Endothelial cell of umbilical vein (primary cell): ENCODE results near the gene NAA16. TPM values are rescaled to one million over a fixed set of nuclear protein-coding genes. Genes with fewer than 3 reads are reported as not detected.
A peak's percentile ranks its signal among the peaks of the same experiment; 100 is the strongest.

Experiments used
- Bru-seq: library from RNA; stranded (reverse); fragments of 400-500 nt; gene quantifications from one replicate; lab custom pipeline; 2021; lab: Mats Ljungman, UMichigan
- BruChase-seq, 2 experiments: library from RNA; stranded (reverse); fragments of 400-500 nt; gene quantifications; one replicate each; lab custom pipeline; 2021; lab: Mats Ljungman, UMichigan
- BruUV-seq: library from RNA; stranded (reverse); fragments of 400-500 nt; replicated peaks from 2 replicates; lab custom pipeline; 2021; lab: Mats Ljungman, UMichigan
- CTCF ChIA-PET: fragments of 300-600, 350-600 bp; sonication (Branson Sonifier 250); formaldehyde crosslinking; loops from one replicate; lab custom pipeline; 2021; ENCODE audit warnings: antibody characterized with exemption, inconsistent platforms; lab: Charles Lee
- POLR2A ChIA-PET: fragments of 300-600, 350-600 bp; sonication (Branson Sonifier 250); formaldehyde crosslinking; loops from one replicate; lab custom pipeline; 2021; ENCODE audit warnings: antibody characterized with exemption, inconsistent platforms; lab: Charles Lee
- DNase-seq: peaks from one replicate; pipeline ENCODE4 v3.0.0-alpha.2; 2011; ENCODE audit warnings: low read depth, low spot score
- FAIRE-seq: peaks from 2 replicates; lab custom pipeline; 2011; peaks lifted over from hg19 to GRCh38; lab: Jason Lieb, UNC
- H2AFZ ChIP-seq: 2 replicates; pipeline ENCODE4 v1.6.0; 2012; ENCODE audit warnings: low read depth, low read length, control low read depth, inconsistent platforms
- H3K27ac ChIP-seq: 2 replicates; pipeline ENCODE4 v1.5.1; 2011; ENCODE audit warnings: low read depth, mild to moderate bottlenecking, control low read depth, low read length, moderate library complexity; ENCODE audit not compliant: insufficient read depth
- H3K27me3 ChIP-seq, 2 experiments: 2 replicates each; pipeline versions ENCODE4 v1.6.0 to v1.6.1; 2011; ENCODE audit warnings: low read length in 2 of 2, mixed read lengths in 1 of 2; ENCODE audit not compliant: control insufficient read depth in 2 of 2, insufficient read depth in 2 of 2
- H3K36me3 ChIP-seq, 2 experiments: 2 replicates in 1 of 2; 3 replicates in 1 of 2; pipeline ENCODE4 v1.5.1; 2011; ENCODE audit warnings: low read length in 2 of 2, mild to moderate bottlenecking in 1 of 2, moderate library complexity in 1 of 2; ENCODE audit not compliant: control insufficient read depth in 2 of 2, insufficient read depth in 2 of 2; ENCODE audit errors: extremely low read depth in 1 of 2
- H3K4me1 ChIP-seq: 3 replicates; pipeline ENCODE4 v1.5.1; 2011; ENCODE audit warnings: mild to moderate bottlenecking, low read length; ENCODE audit not compliant: control insufficient read depth, insufficient read depth; ENCODE audit errors: extremely low read depth
- H3K4me2 ChIP-seq: 2 replicates; pipeline ENCODE4 v1.6.1; 2011; ENCODE audit warnings: low read length, control low read depth, mixed read lengths; ENCODE audit not compliant: insufficient read depth
- H3K4me3 ChIP-seq, 3 experiments: fragments of 200-600 bp in 1 of 3; sonication (generic), shearing (Covaris generic) in 1 of 3; replicated peaks in 1 of 3; 2 replicates each; pipeline ENCODE4 v1.5.1; 2011 to 2016; ENCODE audit warnings: control low read depth in 3 of 3, low read length in 3 of 3, mild to moderate bottlenecking in 2 of 3, inconsistent platforms in 1 of 3, low read depth in 1 of 3, moderate library complexity in 1 of 3; ENCODE audit not compliant: insufficient read depth in 1 of 3
- H3K79me2 ChIP-seq: 2 replicates; pipeline ENCODE4 v1.6.0; 2012; ENCODE audit warnings: low read length, inconsistent platforms; ENCODE audit not compliant: control insufficient read depth, insufficient read depth
- H3K9ac ChIP-seq: replicated peaks from 2 replicates; pipeline ENCODE3; 2011; ENCODE audit warnings: low read length, control low read depth; ENCODE audit not compliant: insufficient read depth; ENCODE audit errors: extremely low read depth
- H3K9me1 ChIP-seq: replicated peaks from 3 replicates; pipeline ENCODE4 v1.6.0; 2011; ENCODE audit warnings: mild to moderate bottlenecking, low read length; ENCODE audit not compliant: control insufficient read depth, insufficient read depth; ENCODE audit errors: extremely low read depth
- H3K9me3 ChIP-seq: replicated peaks from 2 replicates; pipeline ENCODE4 v1.5.1; 2012; ENCODE audit warnings: low read length, inconsistent platforms; ENCODE audit not compliant: control insufficient read depth, insufficient read depth
- H4K20me1 ChIP-seq: replicated peaks from 2 replicates; pipeline ENCODE3; 2011; ENCODE audit warnings: mild to moderate bottlenecking, low read length; ENCODE audit not compliant: control insufficient read depth, insufficient read depth; ENCODE audit errors: extremely low read depth
- EZH2 ChIP-seq: IDR thresholded peaks from 2 replicates; pipeline ENCODE4 v1.6.1; 2012; ENCODE audit warnings: borderline replicate concordance, low read depth, mild to moderate bottlenecking, moderate library complexity, low read length, inconsistent platforms; ENCODE audit not compliant: severe bottlenecking
- FOS ChIP-seq: IDR thresholded peaks from 2 replicates; pipeline ENCODE4 v1.6.1; 2011; ENCODE audit warnings: mild to moderate bottlenecking, low read length, moderate library complexity, borderline replicate concordance; ENCODE audit not compliant: insufficient read depth
- GATA2 ChIP-seq: IDR thresholded peaks from 2 replicates; pipeline ENCODE4 v1.7.0; 2011; ENCODE audit warnings: low read depth, mild to moderate bottlenecking, moderate library complexity, mixed read lengths, low read length; ENCODE audit not compliant: insufficient read length, insufficient read depth
- JUN ChIP-seq: IDR thresholded peaks from 2 replicates; pipeline ENCODE4 v1.6.1; 2011; ENCODE audit warnings: borderline replicate concordance, low read depth; ENCODE audit not compliant: insufficient read length, insufficient read depth
- MAX ChIP-seq: IDR thresholded peaks from 2 replicates; pipeline ENCODE4 v1.6.1; 2011; ENCODE audit not compliant: insufficient read depth, insufficient read length
- MYC ChIP-seq: IDR thresholded peaks from one replicate; pipeline ENCODE4 v1.6.1; 2011; ENCODE audit warnings: mild to moderate bottlenecking, low read depth, low read length
- POLR2A ChIP-seq: IDR thresholded peaks from 2 replicates; pipeline ENCODE4 v1.6.1; 2012; ENCODE audit warnings: low read depth, mild to moderate bottlenecking, control low read depth, low read length
- POLR2AphosphoS5 ChIP-seq: IDR thresholded peaks from 2 replicates; pipeline ENCODE4 v1.6.1; 2012; ENCODE audit warnings: low read depth, mild to moderate bottlenecking, control low read depth, low read length, moderate library complexity; ENCODE audit not compliant: insufficient read depth
- dilution Hi-C: fragments of 300-500 bp; cut with MboI; formaldehyde crosslinking; loops from one replicate; pipeline ENCODE4 v1.15.0; 2019; ENCODE audit warnings: low sequenced_read_pairs; ENCODE audit not compliant: extremely low pct_ligation_motif_present
- intact Hi-C: fragments of 100-400 bp; cut with micrococcal nuclease; formaldehyde crosslinking; loops from one replicate; pipeline ENCODE4 v1.10.0; 2022
- long read RNA-seq: library from polyadenylated mRNA; stranded (forward); transcript quantifications from one replicate; pipeline ENCODE4 v2.0.0, GENCODE V29; 2021
- polyA minus RNA-seq, 3 experiments: library from RNA; depleted of rRNA, polyadenylated mRNA; stranded (reverse); fragments of >200 nt; gene quantifications; 1 replicate in 1 of 3; 2 replicates in 2 of 3; pipeline ENCODE4 v1.2.3, GENCODE V29; 2011
- polyA plus RNA-seq, 4 experiments: library from polyadenylated mRNA; depleted of rRNA in 3 of 4; stranded (reverse) in 3 of 4; unstranded in 1 of 4; fragments of >200 nt; gene quantifications; 2 replicates each; pipeline versions ENCODE4 v1.2.1 to v1.2.3, GENCODE V29; 2011 to 2012; ENCODE audit warnings: missing spikeins in 1 of 4
- total RNA-seq: library from RNA; stranded (reverse); gene quantifications from 2 replicates; pipeline ENCODE4 v1.2.3, GENCODE V29; 2021
- TF ChIP-seq, protein P1 (sequence below), 2 donors: IDR thresholded peaks; 1 replicate in 1 of 2; 2 replicates in 1 of 2; pipeline ENCODE4 v1.5.1; 2011; ENCODE audit warnings: low read length in 2 of 2, mild to moderate bottlenecking in 2 of 2, moderate library complexity in 2 of 2, control low read depth in 1 of 2, inconsistent platforms in 1 of 2, low read depth in 1 of 2; ENCODE audit not compliant: insufficient read depth in 1 of 2; ENCODE audit errors: extremely low read depth in 1 of 2

The NAA16 gene
- total RNA-seq (24.1 and 26.1 TPM in 2 replicates), polyA plus RNA-seq (5.7 and 8.6 TPM in 2 replicates), polyA minus RNA-seq (11.5 and 12.8 TPM in 2 replicates), Bru-seq, nascent RNA (percentile 90 among the genes with signal in this experiment), BruChase-seq, experiment 1, labeled RNA remaining after a 6-hour chase (percentile 77 among the genes with signal in this experiment), BruChase-seq, experiment 2, labeled RNA remaining after a 2-hour chase (percentile 89 among the genes with signal in this experiment)
- polyA plus RNA-seq (2011; cell fraction: cytosol; rRNA removed) = 5.0 and 6.3 TPM in 2 replicates
- polyA plus RNA-seq (2011; cell fraction: nucleus; rRNA removed) = 47.8 and 69.0 TPM in 2 replicates
- polyA plus RNA-seq (2012) = 13.2 and 17.7 TPM in 2 replicates
- polyA minus RNA-seq (2011; cell fraction: cytosol; rRNA and poly(A)+ RNA removed) = 8.8 TPM
- polyA minus RNA-seq (2011; cell fraction: nucleus; rRNA and poly(A)+ RNA removed) = 38.2 and 45.8 TPM in 2 replicates
- long read RNA-seq, full-length matches to known transcripts = 7 of 14 reads
- long read RNA-seq, partial matches to known transcripts = 0 of 14 reads
- long read RNA-seq, other reads (novel, unspliced or antisense) = 7 of 14 reads

DNA sequence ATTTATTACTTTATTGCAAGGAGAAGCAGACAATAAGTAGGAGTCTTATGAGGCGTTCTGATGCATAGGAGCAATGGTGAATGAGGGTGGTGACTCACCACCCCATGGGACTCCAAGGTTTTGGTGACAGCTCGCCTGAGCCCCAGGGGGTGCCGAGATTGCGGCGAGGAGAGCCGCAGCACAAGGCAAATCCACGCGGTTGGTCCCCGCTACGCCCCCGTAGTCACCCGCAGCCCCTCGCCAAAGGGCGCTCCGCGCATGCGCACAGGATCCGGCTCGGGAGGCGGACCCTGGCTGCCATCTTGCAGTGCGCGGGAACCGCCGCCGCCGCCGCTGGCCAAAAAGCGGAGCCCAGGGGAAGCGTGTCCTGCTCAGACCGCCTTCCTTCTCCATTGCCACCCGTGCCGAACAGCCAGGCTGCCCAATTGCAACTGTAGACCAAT lies at the start of gene NAA16:
NAA16 (plus strand) TSS at position 305 of the 443 bp plus-strand sequence. CDS start 262 bp downstream, outside the sequence.
- H2AFZ ChIP-seq = peak within 1 kb of the TSS; percentile 97
- DNase-seq = peak; percentile 93
- TF ChIP-seq, protein P1, sequence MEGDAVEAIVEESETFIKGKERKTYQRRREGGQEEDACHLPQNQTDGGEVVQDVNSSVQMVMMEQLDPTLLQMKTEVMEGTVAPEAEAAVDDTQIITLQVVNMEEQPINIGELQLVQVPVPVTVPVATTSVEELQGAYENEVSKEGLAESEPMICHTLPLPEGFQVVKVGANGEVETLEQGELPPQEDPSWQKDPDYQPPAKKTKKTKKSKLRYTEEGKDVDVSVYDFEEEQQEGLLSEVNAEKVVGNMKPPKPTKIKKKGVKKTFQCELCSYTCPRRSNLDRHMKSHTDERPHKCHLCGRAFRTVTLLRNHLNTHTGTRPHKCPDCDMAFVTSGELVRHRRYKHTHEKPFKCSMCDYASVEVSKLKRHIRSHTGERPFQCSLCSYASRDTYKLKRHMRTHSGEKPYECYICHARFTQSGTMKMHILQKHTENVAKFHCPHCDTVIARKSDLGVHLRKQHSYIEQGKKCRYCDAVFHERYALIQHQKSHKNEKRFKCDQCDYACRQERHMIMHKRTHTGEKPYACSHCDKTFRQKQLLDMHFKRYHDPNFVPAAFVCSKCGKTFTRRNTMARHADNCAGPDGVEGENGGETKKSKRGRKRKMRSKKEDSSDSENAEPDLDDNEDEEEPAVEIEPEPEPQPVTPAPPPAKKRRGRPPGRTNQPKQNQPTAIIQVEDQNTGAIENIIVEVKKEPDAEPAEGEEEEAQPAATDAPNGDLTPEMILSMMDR (IDR thresholded peaks at IDR 0.05; ENCODE audit: extremely low read depth in 1 of 2, insufficient read depth in 1 of 2, low read depth in 1 of 2, low read length in 2 of 2) = no peak
- TF ChIP-seq MAX = peak; percentile 18
- peak; percentile 73 for TF ChIP-seq POLR2AphosphoS5
- peak; percentile 84 for TF ChIP-seq POLR2A
- TF ChIP-seq MYC = no peak
- no peak for TF ChIP-seq GATA2
- TF ChIP-seq FOS = peak; percentile 40
- TF ChIP-seq EZH2 = no peak
- TF ChIP-seq JUN = peak; percentile 43
- dilution Hi-C loops = no loop called here
- CTCF ChIA-PET = no interaction called here
- H3K27ac ChIP-seq = peak within 1 kb of the TSS; percentile 72
- peak within 1 kb of the TSS; percentile 92 to 95 (median 94) for H3K4me3 ChIP-seq
- peak within 1 kb of the TSS; percentile 89 for H3K9ac ChIP-seq
- H4K20me1 ChIP-seq = no peaks in the 10 kb centered on the region
- POLR2A ChIA-PET = no interaction called here
- H3K79me2 ChIP-seq = peaks cover 49% of the 10 kb centered on the region
- intact Hi-C loops = loop anchor here (1.0 to 5.0 kb wide), 4 partner anchors 36 to 338 kb away; partner anchors contain the start of genes KBTBD6 and WBP4
- H3K9me1 ChIP-seq = no peaks in the 10 kb centered on the region
- no TSS peak for BruUV-seq
- peaks cover 36% of the 10 kb centered on the region for H3K4me1 ChIP-seq
- FAIRE-seq = peak; percentile 81
- no peaks in the 10 kb centered on the region for H3K9me3 ChIP-seq
- no peaks in the 10 kb centered on the region for H3K27me3 ChIP-seq
- peak within 1 kb of the TSS; percentile 95 for H3K4me2 ChIP-seq
- no peaks in the 10 kb centered on the region for H3K36me3 ChIP-seq
